OCI-LY1 (cell line): Measurements from ENCODE around the gene C16orf87.

Source experiments
- H2AFZ ChIP-seq: fragments of 200-600 bp; sonication (generic), shearing (Covaris generic); 2 replicates; pipeline ENCODE4 v1.6.0; 2014; ENCODE audit warnings: antibody characterized with exemption, mild to moderate bottlenecking, low read length
- H3F3A ChIP-seq: fragments of 200-600 bp; sonication (generic), shearing (Covaris generic); 2 replicates; pipeline ENCODE4 v1.6.0; 2014; ENCODE audit warnings: mild to moderate bottlenecking, antibody characterized with exemption, low read length, moderate library complexity; ENCODE audit not compliant: insufficient read depth
- H3K27ac ChIP-seq: fragments of 200-600 bp; sonication (generic); 2 replicates; pipeline ENCODE4 v1.5.1; 2014; ENCODE audit warnings: low read length, mixed run types, mild to moderate bottlenecking, low read depth; ENCODE audit not compliant: poor library complexity, severe bottlenecking
- H3K27me3 ChIP-seq: fragments of 200-600 bp; sonication (generic); 2 replicates; pipeline ENCODE4 v1.6.0; 2014; ENCODE audit warnings: antibody characterized with exemption, mild to moderate bottlenecking, low read length, moderate library complexity; ENCODE audit not compliant: insufficient read depth
- H3K36me3 ChIP-seq: fragments of 200-600 bp; sonication (generic); 2 replicates; pipeline ENCODE4 v1.6.1; 2014; ENCODE audit warnings: mild to moderate bottlenecking, antibody characterized with exemption, low read length, moderate library complexity, mixed read lengths; ENCODE audit not compliant: insufficient read depth
- H3K4me1 ChIP-seq: fragments of 200-600 bp; sonication (generic); 2 replicates; pipeline ENCODE4 v1.5.1; 2014; ENCODE audit warnings: mild to moderate bottlenecking, low read length, moderate library complexity; ENCODE audit not compliant: insufficient read depth, severe bottlenecking
- H3K4me2 ChIP-seq: fragments of 200-600 bp; sonication (generic), shearing (Covaris generic); 2 replicates; pipeline ENCODE4 v1.6.1; 2014; ENCODE audit warnings: low read length
- H3K4me3 ChIP-seq: fragments of 200-600 bp; sonication (generic); 2 replicates; pipeline ENCODE4 v1.5.1; 2014; ENCODE audit warnings: low read length, low read depth, mild to moderate bottlenecking, mixed read lengths; ENCODE audit not compliant: poor library complexity, severe bottlenecking
- H3K79me2 ChIP-seq: fragments of 200-600 bp; shearing (Covaris generic); 2 replicates; pipeline ENCODE4 v1.6.1; 2016; ENCODE audit warnings: mixed run types, low read length, mixed read lengths; ENCODE audit not compliant: insufficient read depth
- H3K9ac ChIP-seq: fragments of 200-600 bp; sonication (generic), shearing (Covaris generic); 2 replicates; pipeline ENCODE4 v1.6.1; 2014; ENCODE audit warnings: mild to moderate bottlenecking, low read length, mixed read lengths
- H3K9me2 ChIP-seq: fragments of 200-600 bp; sonication (generic), shearing (Covaris generic); 2 replicates; pipeline ENCODE4 v1.6.1; 2014; ENCODE audit warnings: low read depth, mild to moderate bottlenecking, low read length, mixed read lengths
- H3K9me3 ChIP-seq: fragments of 200-600 bp; shearing (Covaris generic); 2 replicates; pipeline ENCODE4 v1.6.1; 2014; ENCODE audit warnings: low read length, mixed read lengths
- H4K20me1 ChIP-seq: fragments of 200-600 bp; sonication (generic), shearing (Covaris generic); 2 replicates; pipeline ENCODE4 v1.6.0; 2016; ENCODE audit warnings: mild to moderate bottlenecking, low read length; ENCODE audit not compliant: insufficient read depth
- EZH2 ChIP-seq: fragments of 200-600 bp; sonication (generic), shearing (Covaris generic); IDR thresholded peaks from 2 replicates; pipeline ENCODE4 v1.8.0; 2017; ENCODE audit warnings: borderline replicate concordance, mixed run types, mild to moderate bottlenecking, antibody characterized with exemption, low read length, moderate library complexity, mixed read lengths
- TF ChIP-seq, protein P1 (sequence below): fragments of 200-600 bp; sonication (generic), shearing (Covaris generic); IDR thresholded peaks from 2 replicates; pipeline ENCODE4 v1.5.1; 2017; ENCODE audit warnings: mild to moderate bottlenecking, antibody characterized with exemption, low read length, moderate library complexity, mixed read lengths

The C16orf87 gene

DNA sequence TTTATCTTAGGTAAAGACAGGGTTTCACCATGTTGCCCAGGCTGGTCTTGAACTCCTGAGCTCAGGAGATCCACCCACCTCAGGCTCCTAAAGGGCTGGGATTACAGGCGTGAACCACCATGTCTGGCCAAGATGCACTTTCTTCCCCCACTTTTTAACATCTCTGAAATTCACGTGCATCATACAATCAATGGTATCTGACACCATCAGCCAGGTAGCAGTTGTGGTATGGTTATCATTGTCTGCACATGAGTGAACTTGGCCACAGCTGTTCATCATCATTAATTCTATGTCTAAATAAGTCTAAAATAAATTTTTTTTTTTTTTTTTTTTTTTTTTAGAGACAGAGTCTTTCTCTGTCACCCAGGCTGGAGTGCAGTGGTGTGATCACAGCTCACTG, 48.7 kb downstream of the C16orf87 start:
- Histone ChIP-seq H3K9me2 (no peaks in the 10 kb centered on the region), H3K4me1 (no peaks in the 10 kb centered on the region), H3K79me2 (no peaks in the 10 kb centered on the region), H3K27me3 (no peaks in the 10 kb centered on the region), H4K20me1 (no peaks in the 10 kb centered on the region), H3K9me3 (peaks cover 11% of the 10 kb centered on the region), H3K9ac (no peak overlapping the region), H3F3A (no peaks in the 10 kb centered on the region), H3K4me3 (no peak overlapping the region), H3K4me2 (no peak overlapping the region), H2AFZ (no peak overlapping the region), H3K36me3 (no peaks in the 10 kb centered on the region), H3K27ac (no peak overlapping the region)
- no peak for TF ChIP-seq EZH2
- TF ChIP-seq, protein P1, sequence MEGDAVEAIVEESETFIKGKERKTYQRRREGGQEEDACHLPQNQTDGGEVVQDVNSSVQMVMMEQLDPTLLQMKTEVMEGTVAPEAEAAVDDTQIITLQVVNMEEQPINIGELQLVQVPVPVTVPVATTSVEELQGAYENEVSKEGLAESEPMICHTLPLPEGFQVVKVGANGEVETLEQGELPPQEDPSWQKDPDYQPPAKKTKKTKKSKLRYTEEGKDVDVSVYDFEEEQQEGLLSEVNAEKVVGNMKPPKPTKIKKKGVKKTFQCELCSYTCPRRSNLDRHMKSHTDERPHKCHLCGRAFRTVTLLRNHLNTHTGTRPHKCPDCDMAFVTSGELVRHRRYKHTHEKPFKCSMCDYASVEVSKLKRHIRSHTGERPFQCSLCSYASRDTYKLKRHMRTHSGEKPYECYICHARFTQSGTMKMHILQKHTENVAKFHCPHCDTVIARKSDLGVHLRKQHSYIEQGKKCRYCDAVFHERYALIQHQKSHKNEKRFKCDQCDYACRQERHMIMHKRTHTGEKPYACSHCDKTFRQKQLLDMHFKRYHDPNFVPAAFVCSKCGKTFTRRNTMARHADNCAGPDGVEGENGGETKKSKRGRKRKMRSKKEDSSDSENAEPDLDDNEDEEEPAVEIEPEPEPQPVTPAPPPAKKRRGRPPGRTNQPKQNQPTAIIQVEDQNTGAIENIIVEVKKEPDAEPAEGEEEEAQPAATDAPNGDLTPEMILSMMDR: no peak

DNA sequence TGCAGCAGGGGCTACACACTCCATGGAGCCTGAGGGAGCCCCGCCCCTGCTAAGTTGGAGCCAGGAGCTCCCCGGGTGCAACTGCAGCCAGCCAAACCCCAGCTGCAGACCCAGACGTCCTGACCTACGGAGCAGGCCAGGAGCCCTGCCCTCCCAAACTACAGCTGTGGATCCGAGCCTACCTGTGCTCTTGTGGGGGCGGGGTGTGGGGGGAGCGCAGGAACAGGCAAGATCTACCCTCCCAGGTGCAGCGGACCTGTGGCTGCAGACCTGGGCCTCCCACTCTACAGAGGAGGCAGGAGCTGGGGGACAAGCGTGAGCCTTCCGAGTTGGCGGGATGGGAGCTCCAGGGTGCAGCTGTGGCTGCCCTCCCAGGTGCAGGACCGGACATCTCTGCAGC, 53.2 kb downstream of the C16orf87 start:
- no peak overlapping the region for H2AFZ ChIP-seq
- no peaks in the 10 kb centered on the region for H3K9me2 ChIP-seq
- no peaks in the 10 kb centered on the region for H3F3A ChIP-seq
- no peaks in the 10 kb centered on the region for H3K27me3 ChIP-seq
- no peak overlapping the region for H3K9ac ChIP-seq
- no peaks in the 10 kb centered on the region for H4K20me1 ChIP-seq
- H3K79me2 ChIP-seq: no peaks in the 10 kb centered on the region
- H3K4me1 ChIP-seq: peaks cover 27% of the 10 kb centered on the region
- TF ChIP-seq, protein P1: no peak
- TF ChIP-seq EZH2: no peak
- no peak overlapping the region for H3K27ac ChIP-seq
- H3K4me3 ChIP-seq: no peak overlapping the region
- no peaks in the 10 kb centered on the region for H3K36me3 ChIP-seq
- no peak overlapping the region for H3K4me2 ChIP-seq
- peaks cover 13% of the 10 kb centered on the region for H3K9me3 ChIP-seq

DNA sequence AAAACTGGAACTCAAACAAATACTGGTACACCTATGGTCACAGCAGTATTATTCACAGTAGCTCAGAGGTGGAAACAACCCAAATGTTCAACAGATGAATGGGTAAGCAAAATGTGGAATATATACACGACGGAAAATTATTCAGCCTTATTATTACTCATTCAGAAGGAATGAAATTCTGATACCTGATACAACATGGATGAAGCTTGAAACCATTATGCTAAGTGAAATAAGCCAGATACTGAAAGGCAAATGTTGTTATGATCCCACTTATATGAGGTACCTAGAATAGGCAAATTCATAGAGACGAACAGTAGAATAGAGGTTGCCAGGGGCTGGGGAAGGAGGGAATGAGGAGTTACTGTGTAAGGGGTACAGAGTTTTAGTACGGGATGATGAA, 55.8 kb downstream of the C16orf87 start:
- Histone ChIP-seq H3F3A (no peaks in the 10 kb centered on the region), H4K20me1 (no peaks in the 10 kb centered on the region), H3K9ac (no peak overlapping the region), H3K79me2 (no peaks in the 10 kb centered on the region), H3K27me3 (no peaks in the 10 kb centered on the region), H3K27ac (peak overlapping the region; percentile 88), H2AFZ (no peak overlapping the region), H3K36me3 (no peaks in the 10 kb centered on the region), H3K4me1 (peaks cover 53% of the 10 kb centered on the region), H3K9me2 (no peaks in the 10 kb centered on the region), H3K4me2 (no peak overlapping the region), H3K9me3 (peaks cover 13% of the 10 kb centered on the region), H3K4me3 (no peak overlapping the region)
- TF ChIP-seq, protein P1: no peak
